Panc1 (cell line): ENCODE measurements around the gene SYT17. TPM values are rescaled to one million over a fixed set of nuclear protein-coding genes. Genes with fewer than 3 reads are reported as not detected.

Experiments used
- ATAC-seq: fragments of 200-7000 bp; cut with Tn5 transposase; 2 replicates; pipeline ENCODE4 v1.9.1; 2020; ENCODE audit warnings: mild to moderate bottlenecking, moderate library complexity
- BruUV-seq: library from RNA; stranded (reverse); fragments of 400-500 nt; replicated peaks from 2 replicates; lab custom pipeline; 2021; lab: Mats Ljungman, UMichigan
- CTCF ChIA-PET: fragments of 300-600 bp; sonication (Branson Sonifier 250); formaldehyde crosslinking; loops from one replicate; lab custom pipeline; 2022; ENCODE audit warnings: antibody characterized with exemption; lab: Charles Lee
- POLR2A ChIA-PET: fragments of 300-600 bp; sonication (Branson Sonifier 250); formaldehyde crosslinking; loops from one replicate; lab custom pipeline; 2022; ENCODE audit warnings: antibody characterized with exemption; lab: Charles Lee
- DNase-seq: peaks from one replicate; pipeline ENCODE4 v3.0.0-alpha.2; 2010; ENCODE audit warnings: low read depth, low spot score
- H3K27ac ChIP-seq: 2 replicates; pipeline ENCODE4 v1.5.1; 2011; ENCODE audit warnings: mild to moderate bottlenecking, low read length, inconsistent platforms
- H3K27me3 ChIP-seq: fragments of 200-500 bp; sonication (Bioruptor generic); 2 replicates; pipeline ENCODE4 v1.6.0; 2014; ENCODE audit warnings: low read length, inconsistent platforms; ENCODE audit not compliant: control insufficient read depth, insufficient read depth
- H3K36me3 ChIP-seq: fragments of 200-500 bp; sonication (Bioruptor generic); 2 replicates; pipeline ENCODE4 v1.5.1; 2014; ENCODE audit warnings: inconsistent platforms, mild to moderate bottlenecking, low read length, moderate library complexity; ENCODE audit not compliant: control insufficient read depth, insufficient read depth
- H3K4me1 ChIP-seq: 2 replicates; pipeline ENCODE4 v1.5.1; 2011; ENCODE audit warnings: inconsistent platforms, mild to moderate bottlenecking, low read length, moderate library complexity; ENCODE audit not compliant: control insufficient read depth, insufficient read depth
- H3K4me3 ChIP-seq, 2 experiments: 2 replicates each; pipeline ENCODE4 v1.5.1; 2011 to 2012; ENCODE audit warnings: low read depth in 2 of 2, low read length in 2 of 2, mild to moderate bottlenecking in 2 of 2, inconsistent platforms in 1 of 2, moderate library complexity in 1 of 2
- H3K9me3 ChIP-seq: fragments of 200-500 bp; sonication (Bioruptor generic); 2 replicates; pipeline ENCODE4 v1.5.1; 2014; ENCODE audit warnings: low read depth, mild to moderate bottlenecking, inconsistent platforms, low read length, moderate library complexity; ENCODE audit not compliant: control insufficient read depth, insufficient read depth
- POLR2AphosphoS5 ChIP-seq: IDR thresholded peaks from 2 replicates; pipeline ENCODE4 v1.6.1; 2012; ENCODE audit warnings: mild to moderate bottlenecking, low read depth, low read length, moderate library complexity
- REST ChIP-seq, 2 experiments: IDR thresholded peaks; 2 replicates each; pipeline ENCODE4 v1.6.1; 2011 to 2012; ENCODE audit warnings: low read depth in 2 of 2, control low read depth in 1 of 2, low read length in 1 of 2, mild to moderate bottlenecking in 1 of 2, moderate library complexity in 1 of 2; ENCODE audit not compliant: insufficient read depth in 1 of 2
- SIN3A ChIP-seq: IDR thresholded peaks from 2 replicates; pipeline ENCODE4 v1.6.1; 2012; ENCODE audit warnings: low read depth, mild to moderate bottlenecking, low read length, moderate library complexity, borderline replicate concordance; ENCODE audit not compliant: insufficient read depth
- TCF7L2 ChIP-seq: IDR thresholded peaks from 2 replicates; pipeline ENCODE4 v1.6.1; 2011; ENCODE audit warnings: mild to moderate bottlenecking, low read depth, low read length, inconsistent platforms
- in situ Hi-C: cut with HindIII; loops from 2 replicates; pipeline ENCODE4 v1.10.0; 2016; ENCODE audit warnings: low sequenced_read_pairs, low pct_unique_long_range_greater_than_20kb
- intact Hi-C: fragments of 100-400 bp; cut with micrococcal nuclease; formaldehyde crosslinking; loops from one replicate; pipeline ENCODE4 v1.10.0; 2022; ENCODE audit not compliant: unreplicated experiment
- total RNA-seq: library from RNA; stranded (reverse); gene quantifications from one replicate; pipeline ENCODE4 v1.2.1, GENCODE V29; 2021; ENCODE audit not compliant: unreplicated experiment
- TF ChIP-seq, protein P1 (sequence below): fragments of 450-650 bp; IDR thresholded peaks from 2 replicates; pipeline ENCODE4 v1.5.1; 2017; ENCODE audit warnings: mild to moderate bottlenecking

The SYT17 gene
- total RNA-seq, 1 experiment from 2014 or later, result 5.4 TPM

- TF ChIP-seq, protein P1, sequence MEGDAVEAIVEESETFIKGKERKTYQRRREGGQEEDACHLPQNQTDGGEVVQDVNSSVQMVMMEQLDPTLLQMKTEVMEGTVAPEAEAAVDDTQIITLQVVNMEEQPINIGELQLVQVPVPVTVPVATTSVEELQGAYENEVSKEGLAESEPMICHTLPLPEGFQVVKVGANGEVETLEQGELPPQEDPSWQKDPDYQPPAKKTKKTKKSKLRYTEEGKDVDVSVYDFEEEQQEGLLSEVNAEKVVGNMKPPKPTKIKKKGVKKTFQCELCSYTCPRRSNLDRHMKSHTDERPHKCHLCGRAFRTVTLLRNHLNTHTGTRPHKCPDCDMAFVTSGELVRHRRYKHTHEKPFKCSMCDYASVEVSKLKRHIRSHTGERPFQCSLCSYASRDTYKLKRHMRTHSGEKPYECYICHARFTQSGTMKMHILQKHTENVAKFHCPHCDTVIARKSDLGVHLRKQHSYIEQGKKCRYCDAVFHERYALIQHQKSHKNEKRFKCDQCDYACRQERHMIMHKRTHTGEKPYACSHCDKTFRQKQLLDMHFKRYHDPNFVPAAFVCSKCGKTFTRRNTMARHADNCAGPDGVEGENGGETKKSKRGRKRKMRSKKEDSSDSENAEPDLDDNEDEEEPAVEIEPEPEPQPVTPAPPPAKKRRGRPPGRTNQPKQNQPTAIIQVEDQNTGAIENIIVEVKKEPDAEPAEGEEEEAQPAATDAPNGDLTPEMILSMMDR, result no peak
- no peak for TF ChIP-seq TCF7L2
- H3K27ac ChIP-seq, result no peak overlapping the region
- no peaks in the 10 kb centered on the region for H3K4me1 ChIP-seq
- no peak overlapping the region for H3K4me3 ChIP-seq
- no TSS peak for BruUV-seq
- intact Hi-C loops (no loop called here), in situ Hi-C loops (no loop called here)
- H3K9me3 ChIP-seq, result peaks cover 3% of the 10 kb centered on the region; the same call in 1 of the 2 replicates
- ATAC-seq (no peak), DNase-seq (no peak)
- no peaks in the 10 kb centered on the region for H3K36me3 ChIP-seq
- ChIA-PET POLR2A (no interaction called here), CTCF (interaction anchor here (0.6 kb wide), 1 partner anchor 243 kb away, joined by 3 read pairs; no protein-coding TSS in a partner anchor)
- H3K27me3 ChIP-seq, result 0 out of 2 replicates have a peak, but pooled peaks cover 2% of the 10 kb centered on the region
Measured at GRCh38 chr16:19147627-19148026, 20.4 kb upstream of the SYT17 start.

- in situ Hi-C loops, result no loop called here
- POLR2A ChIA-PET, result no interaction called here
- no peak overlapping the region for H3K4me3 ChIP-seq
- peaks cover 3% of the 10 kb centered on the region; the same call in 1 of the 2 replicates for H3K9me3 ChIP-seq
- H3K4me1 ChIP-seq, result no peaks in the 10 kb centered on the region
- H3K36me3 ChIP-seq, result no peaks in the 10 kb centered on the region
- H3K27ac ChIP-seq, result no peak overlapping the region
- intact Hi-C loops, result no loop called here
- DNase-seq (no peak), ATAC-seq (no peak)
- CTCF ChIA-PET, result no interaction called here
- 0 out of 2 replicates have a peak, but pooled peaks cover 2% of the 10 kb centered on the region for H3K27me3 ChIP-seq
- BruUV-seq, result no TSS peak
- TF ChIP-seq REST (IDR thresholded peaks at IDR 0.05; ENCODE audit: insufficient read depth in 1 of 2, low read depth in 2 of 2, low read length in 1 of 2), result no peak
- TF ChIP-seq TCF7L2, result no peak
- TF ChIP-seq SIN3A, result no peak
- TF ChIP-seq, protein P1, result no peak
- TF ChIP-seq POLR2AphosphoS5, result no peak
Measured at GRCh38 chr16:19148189-19148588, 19.9 kb upstream of the SYT17 start.
